ENCODE measurements around the gene LGALS4.

GRCh38 chr19:38848299-38849146 lies 35.8 kb upstream of the LGALS4 start:
- TF ChIP-seq CTCF (conservative IDR thresholded peaks at IDR 0.05; ENCODE audit: low read length) (no peak), EZH2phosphoT487 (IDR thresholded peaks at IDR 0.05; ENCODE audit: borderline replicate concordance, low read depth, low read length) (no peak)
